GM18907 (cell line): ENCODE results near the gene BICDL2.

Experiments
- ATAC-seq: cut with Tn5 transposase; IDR thresholded peaks from one replicate; pipeline ENCODE4 v1.9.1; 2021; ENCODE audit warnings: mild to moderate bottlenecking, moderate library complexity; ENCODE audit not compliant: unreplicated experiment

The BICDL2 gene

GRCh38 chr16:3049921-3050481 lies 13.3 kb upstream of the BICDL2 start:
- ATAC-seq: no peak

- ATAC-seq: no peak
Observed at GRCh38 chr16:3047387-3047720, 10.6 kb upstream of the BICDL2 start.

DNA sequence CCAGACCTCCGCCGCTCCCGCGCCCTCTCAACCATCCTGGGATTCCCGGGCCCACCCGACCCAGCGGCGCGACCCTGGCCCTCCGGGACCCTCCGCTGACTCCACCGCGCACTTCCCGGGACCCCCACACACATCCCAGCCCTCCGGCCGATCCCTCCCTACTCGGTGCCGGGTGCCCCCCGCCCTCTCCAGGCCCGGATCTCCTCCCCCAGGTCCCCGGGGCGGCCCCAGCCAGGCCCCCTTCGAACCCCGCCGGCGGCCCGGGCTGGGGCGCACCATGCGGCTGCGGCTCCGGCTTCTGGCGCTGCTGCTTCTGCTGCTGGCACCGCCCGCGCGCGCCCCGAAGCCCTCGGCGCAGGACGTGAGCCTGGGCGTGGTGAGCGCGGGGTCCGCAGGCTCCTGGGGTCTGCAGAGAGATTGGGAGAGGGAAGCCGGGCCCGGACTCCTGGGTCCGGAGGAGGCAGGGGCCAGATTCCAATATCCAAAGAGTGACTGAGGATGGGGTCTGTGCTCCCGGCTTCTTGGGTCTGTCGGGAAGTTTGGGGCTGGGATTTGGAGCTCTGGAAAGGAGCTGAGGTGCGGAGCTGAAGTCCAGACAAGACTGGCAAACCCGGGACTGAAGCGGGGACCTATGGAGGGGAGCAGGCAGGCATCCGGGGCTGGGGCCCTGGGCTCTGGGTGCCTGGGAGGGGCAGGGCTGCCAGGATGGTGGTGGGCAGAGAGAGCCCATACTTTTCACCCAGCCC lies 10.1 kb upstream of the BICDL2 start:
- ATAC-seq: no peak

DNA sequence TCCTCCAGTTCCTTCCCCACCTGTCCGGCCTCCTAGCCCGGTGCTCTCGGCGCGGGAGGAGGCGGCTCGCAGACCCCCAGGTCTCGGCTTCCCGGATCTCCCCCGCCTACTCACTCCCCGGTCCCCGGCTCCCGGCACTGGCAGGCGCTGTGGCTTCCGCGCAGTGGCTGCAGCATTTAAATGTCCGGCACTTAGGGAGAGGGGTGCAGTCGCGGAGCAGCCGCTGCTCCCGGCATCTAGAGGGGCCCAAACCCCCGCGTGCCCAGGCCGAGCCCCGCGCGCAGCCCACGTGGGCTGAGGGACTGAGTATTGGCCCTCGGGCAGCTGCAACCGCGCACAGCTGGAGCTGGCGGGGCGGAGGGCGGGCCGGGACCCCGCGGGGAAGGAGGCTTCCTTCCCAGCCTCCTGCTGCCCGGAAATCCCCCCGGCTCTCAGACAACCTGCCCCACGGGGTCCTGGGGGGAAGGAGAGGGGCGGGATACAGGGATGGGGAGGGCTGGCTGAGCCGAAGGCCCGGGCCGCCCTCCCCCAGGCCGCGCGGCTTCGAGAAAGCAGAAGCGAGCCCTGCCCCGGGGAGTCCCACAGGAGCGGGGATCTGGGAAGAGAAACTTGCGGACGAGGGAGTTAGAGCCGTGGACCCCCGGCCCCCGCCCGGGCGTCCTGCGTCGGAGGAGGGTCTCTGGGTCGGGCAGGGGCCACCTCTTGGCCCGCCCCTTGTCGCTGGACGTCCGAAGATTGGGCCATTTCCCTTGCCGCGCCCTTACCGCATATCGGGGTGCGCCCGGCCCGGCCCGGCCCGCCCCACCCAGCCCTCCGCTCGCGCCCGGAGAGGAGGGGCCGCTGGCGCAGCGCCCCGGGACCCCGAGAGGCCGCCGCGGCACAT lies 9.3 kb upstream of the BICDL2 start, which contains the start of gene MMP25:
TSS of gene MMP25 (plus strand) at position 804 of the 883 bp plus-strand sequence. CDS start 357 bp downstream, outside the sequence.
- peak; percentile 48 for ATAC-seq

DNA sequence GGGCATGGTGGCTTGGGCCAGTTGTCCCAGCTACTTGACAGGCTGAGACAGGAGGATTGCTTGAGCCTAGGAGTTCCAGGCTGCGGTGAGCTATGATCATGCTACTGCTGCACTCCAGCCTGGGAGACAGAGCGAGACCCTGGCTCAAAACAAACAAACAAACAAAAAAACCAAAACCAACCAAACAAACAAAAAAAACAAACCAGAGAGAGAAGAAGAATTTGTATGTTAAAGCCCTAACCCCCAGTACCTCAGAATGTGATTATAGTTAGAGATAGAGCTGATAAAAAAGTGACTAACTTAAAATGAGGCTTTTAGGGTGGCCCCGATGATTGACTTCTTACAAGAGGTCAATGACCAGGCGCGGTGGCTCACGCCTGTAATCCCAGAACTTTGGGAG lies 8.0 kb upstream of the BICDL2 start:
- ATAC-seq: no peak

DNA sequence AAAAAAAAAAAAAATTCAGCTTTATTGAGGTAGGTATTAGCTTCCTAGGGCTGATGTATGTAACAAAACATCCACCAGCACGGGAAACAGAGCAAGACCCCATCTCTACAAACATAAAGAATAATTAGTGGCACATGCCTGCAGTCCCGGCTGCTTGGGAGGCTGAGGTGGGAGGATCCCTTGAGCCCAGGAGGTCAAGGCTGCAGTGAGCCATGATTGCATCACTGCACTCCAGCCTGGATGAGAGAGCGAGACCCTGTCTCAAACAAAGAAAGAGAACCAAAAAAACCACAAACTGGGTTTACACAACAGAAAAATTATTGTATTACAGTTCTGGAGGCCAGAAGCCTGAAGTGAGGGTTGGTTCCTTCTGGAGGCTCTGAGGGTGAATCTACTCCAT lies 5.6 kb upstream of the BICDL2 start:
- no peak for ATAC-seq

DNA sequence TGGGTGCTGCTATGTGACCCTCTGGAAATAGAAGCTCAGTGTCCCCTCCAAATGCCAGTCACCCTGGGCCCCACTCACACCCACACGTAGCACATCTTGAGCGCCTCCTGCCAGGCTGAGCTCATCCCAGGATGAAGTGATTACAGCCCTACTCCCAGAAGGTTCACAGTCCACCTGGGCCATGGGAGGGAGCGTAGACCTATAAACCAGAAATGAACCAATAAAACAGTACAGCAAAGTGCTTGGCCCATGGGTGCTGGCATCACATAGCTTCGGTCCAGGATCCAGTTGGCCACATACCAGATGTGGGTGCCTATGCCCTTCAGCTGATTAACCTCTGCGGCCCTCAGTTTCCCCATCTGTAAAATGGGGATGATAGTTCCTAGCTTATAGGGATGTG lies 2.2 kb upstream of the BICDL2 start:
- no peak for ATAC-seq

- no peak for ATAC-seq
Observed at GRCh38 chr16:3038256-3038655, 1.5 kb upstream of the BICDL2 start.

DNA sequence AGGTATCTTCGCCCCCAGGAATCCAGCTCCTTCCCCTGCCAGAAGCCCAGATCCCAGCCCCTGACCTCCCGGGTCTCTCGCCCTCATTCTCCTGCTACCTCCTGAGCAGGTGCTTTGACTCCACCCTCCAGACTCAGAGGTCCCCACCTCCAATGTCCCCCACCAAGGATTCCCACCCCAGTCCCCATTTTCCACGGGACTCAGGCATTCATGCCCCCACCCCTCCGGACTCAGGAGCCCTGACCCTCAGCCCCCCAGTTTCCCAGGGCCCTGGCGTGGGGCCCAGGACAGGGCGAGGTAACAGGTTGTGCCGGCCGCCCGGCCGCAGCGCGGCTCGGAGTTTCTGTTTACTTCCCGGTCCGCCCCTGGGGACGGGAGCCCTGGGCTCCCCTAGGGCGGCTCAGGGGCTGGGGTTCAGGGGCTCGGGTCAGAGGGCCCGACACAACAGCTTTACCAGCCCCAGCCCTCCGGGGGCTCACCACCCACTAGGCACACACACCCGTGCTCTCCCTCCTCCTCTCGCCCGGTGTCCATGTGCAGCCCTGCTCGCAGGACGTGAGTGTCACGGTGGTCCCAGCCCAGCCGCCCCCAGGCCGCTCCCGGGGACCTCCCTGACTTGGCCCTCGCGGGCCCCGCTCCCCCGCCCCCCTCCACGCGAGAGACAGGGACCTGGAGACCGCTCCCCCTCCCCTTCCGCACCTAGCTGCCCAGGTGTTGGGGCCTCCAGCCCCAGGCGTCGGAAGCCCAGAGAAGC lies 595 bp downstream of the BICDL2 start:
- ATAC-seq: no peak

DNA sequence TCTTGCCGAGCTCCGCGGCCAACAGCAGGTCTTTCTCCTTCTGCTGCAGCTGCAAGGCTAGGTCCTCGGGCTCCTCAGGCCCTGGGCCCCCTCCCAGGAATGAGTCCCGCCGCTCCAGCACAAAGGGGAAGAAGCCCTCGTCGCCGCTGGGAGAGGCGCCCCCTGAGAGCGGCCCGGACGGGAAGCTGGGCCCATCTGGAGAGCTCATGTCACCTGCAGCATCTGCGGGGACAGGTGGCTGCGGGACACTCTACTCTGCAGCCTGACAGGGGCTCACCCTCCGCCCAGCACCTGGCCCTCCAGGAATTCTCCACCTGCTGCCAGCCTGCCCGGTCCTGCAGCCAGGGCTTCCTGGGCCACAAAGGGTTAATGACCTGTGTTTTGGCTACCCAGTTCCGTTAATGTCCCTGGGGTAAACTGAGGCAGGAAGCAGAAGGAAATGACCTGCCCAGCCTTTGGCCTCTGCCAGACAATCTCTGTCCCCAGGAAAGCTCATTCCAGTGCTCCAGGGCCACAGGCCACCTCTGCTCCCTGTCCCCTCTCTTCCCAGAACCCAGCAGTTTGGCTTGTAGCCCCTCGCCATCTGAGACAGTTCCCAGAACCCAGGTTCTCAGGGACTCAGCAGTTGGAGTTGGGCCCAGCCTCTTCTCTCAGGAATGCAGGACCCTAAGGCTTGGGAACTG lies 1.3 kb downstream of the BICDL2 start:
- no peak for ATAC-seq

DNA sequence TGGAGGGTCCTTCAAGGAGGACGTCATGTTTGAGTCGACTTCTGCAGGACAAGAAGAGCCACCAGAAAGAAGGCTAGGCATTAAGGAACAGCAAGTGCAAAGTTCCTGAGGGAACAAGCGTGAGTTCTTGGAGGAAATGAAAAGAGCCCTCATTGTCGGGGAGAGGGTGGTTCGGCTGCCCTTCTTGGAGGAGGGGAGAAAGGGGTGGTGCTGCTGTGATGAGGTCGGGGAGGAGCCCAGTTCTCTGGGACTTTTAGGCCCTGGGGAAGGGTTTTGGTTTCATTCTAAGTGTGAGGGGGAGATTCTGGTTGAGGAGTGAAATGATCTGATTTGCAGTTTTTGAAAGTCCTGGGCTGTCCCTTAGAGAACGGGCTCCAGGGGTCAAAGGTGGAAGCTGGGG lies 4.1 kb downstream of the BICDL2 start:
- no peak for ATAC-seq

DNA sequence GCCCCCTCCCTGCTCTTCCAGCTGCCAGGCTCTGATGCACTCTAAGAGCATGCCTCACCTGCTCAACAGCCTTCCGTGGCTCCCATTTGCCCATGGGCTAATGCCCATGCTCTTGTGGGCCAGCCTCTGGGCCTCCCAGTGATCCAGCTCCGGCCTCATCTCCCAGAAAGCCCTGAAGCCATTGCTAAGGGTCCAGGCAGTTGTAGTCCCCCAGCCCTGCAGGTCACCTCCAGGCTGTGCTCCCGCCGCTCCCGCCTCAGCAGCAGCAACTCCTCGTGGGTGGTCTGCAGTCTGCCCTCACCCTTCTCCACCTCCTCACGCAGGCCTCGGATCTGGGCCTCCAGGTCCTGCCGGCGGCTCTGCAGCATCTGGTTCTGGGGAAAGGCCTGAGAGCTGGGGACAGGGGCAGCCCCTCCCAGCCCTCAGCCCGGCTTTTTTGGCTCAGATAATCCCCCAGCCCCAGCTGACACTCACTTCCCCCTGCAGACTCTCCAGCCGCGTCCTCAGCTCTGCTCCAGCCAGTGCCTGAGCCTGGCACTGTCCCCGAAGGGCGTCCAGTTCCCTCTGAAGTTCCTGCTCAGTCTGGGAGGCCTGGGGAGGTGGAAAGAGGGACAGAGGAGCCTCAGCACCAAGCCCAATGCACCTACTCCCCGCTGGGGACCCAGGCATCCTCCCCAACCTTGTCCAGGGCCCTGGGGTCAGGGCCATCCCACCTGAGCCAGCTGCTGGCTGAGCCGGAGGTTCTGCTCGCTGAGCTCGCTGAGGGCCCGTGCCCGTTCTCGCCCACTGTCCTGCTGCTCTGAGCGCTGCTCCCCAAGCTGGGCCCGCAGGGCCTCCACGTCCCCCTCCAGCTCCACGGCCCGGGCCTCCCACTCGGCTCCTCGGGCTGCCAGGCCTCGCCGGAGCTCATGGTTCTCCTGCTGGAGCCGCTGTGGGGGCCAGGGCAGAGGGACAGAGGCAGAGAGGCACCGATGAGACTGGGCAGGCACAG lies 6.2 kb downstream of the BICDL2 start:
- ATAC-seq: no peak

DNA sequence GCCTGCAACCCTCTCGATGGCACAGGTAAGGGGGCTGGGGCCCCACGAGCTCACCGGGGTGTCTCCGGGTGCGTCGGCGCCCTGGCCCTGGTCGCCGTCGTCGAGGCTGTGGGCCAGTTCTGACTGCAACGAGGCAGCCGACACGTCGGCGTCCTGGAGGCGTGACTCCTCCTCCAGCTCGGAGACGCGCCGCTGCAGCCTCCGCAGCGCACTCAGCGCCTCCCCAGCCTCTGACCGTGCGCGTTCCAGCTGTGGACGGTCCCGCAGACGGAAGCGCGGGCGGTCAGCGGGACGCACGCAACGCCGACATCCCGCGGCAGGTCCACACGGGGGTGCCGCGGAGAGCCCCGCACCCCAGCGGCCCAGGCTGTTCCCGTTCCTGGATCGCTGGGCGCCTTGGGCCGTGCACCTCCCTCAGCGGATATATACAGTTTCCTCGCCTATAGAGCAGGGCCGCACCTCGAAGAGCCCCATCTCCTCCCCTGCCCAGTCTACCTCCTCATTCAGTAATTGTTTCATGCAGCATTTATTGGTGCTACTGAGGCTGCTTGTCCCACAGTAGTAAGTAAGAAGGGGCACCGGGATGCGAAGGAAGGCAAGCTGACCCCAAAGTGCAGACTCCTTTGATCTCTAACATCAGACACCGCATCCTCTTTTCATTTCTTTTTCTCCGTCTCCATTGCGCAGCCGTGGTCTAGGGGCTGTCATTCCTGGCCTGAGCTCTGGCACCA lies 7.1 kb downstream of the BICDL2 start:
- no peak for ATAC-seq

- ATAC-seq: no peak
Observed at GRCh38 chr16:3028716-3029319, 7.9 kb downstream of the BICDL2 start.

DNA sequence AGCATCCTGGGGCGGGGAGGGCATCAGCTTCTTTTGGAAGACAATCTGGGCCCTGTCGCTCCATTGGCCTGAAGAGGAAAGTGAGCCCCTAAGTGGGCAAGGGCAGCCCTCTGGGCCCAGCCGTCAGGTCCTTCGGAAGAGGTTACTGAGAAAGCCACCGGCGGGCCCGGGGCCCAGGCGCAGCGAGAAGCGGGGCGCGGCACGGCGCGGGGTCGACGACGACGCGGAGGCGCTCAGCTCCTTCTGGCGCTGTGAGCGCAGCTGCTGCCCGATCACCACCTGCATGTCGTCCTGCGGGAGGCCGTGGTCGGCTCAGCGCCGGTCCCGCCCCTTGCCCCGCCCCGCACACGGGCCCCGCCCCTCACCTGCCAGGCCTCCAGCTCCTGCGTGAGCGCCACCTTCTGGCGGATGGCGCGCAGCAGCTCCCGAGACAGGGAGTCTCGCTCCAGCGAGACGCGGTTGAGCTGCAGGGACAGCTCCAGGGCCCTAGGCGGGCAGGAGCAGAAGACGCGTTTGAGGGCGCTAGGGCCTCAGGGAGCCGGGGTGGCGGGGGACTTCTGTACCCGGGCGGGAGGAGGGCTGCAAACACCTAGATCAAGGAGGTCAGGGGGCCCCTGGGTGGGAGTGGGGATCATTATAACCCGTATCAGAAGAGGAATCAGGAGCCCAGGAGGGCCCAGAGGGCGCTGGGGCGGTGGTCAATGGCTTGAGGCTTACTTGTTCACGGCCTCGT lies 8.6 kb downstream of the BICDL2 start:
- peak; percentile 33 for ATAC-seq

GRCh38 chr16:3027489-3027795 lies 9.3 kb downstream of the BICDL2 start:
- ATAC-seq: no peak

DNA sequence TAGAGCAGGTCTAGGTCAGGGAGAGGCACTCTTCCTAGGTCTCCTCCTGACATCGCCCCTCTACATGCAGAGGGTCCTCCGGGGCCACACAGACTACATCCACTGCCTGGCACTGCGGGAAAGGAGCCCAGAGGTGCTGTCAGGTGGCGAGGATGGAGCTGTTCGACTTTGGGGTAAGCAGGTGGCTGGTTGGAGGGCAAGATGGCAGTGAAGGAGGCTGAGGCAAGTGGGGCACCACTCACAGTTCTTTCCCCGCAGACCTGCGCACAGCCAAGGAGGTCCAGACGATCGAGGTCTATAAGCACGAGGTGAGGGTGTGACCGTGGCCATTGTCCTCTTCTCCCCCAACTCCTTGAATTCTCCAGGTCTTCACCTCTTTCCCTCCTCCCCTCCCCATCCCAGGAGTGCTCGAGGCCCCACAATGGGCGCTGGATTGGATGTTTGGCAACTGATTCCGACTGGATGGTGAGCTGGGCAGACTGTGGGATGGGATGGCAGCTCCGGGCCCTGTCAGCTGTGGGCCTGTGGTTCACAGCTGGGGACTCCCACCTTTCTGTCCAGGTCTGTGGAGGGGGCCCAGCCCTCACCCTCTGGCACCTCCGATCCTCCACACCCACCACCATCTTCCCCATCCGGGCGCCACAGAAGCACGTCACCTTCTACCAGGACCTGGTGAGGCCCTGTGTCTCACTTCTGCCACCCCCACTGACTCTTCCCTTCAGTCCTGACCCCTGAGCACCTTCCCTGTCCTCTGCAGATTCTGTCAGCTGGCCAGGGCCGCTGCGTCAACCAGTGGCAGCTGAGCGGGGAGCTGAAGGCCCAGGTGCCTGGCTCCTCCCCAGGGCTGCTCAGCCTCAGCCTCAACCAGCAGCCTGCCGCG lies 9.9 kb downstream of the BICDL2 start:
- ATAC-seq: no peak
